HPDE6-E6E7 (cell line): ENCODE results near the gene SYPL2.

ENCODE experiments used
- DNase-seq: peaks from one replicate; pipeline ENCODE4 v3.0.0; 2011; ENCODE audit warnings: missing footprints; ENCODE audit errors: extremely low spot score

SYPL2 gene

DNA sequence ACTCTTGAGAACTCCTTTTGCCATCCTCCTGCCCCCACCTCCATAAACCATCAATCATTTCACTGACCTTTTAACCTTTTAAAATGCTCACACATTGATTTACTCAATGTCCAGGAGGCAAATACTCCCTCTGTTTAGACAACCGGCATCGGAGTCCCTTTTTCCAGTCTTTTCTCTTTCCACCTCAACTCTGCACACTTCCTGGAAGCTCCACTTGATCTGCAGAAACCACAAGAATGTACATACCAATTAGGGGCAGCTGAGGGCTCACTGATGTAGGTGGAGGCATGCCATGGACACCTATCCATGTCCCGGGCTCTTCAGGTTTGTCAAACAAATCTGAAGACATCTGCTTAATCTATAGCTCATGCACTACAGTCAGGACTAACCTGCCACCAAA, 48.5 kb downstream of the SYPL2 start:
- DNase-seq = no peak

DNA sequence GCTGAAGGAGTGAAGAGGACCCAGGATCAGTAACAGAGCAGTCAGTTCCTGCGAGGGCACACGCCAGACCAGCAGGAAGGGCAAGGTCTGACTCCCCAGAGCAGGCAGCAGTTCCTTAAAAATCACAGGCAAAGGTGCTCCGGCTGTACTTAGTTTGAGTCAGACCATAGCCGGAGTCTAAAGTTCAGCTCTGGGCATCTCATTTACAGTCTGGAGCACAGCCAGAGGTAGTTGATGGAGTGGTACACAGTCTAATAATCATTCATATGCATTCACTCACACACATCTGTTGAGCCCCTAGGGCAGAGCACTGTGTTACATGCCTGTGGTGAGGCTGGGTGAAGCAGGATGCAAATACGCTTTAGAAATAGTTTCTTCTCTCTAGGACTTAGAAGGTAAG, 50.5 kb downstream of the SYPL2 start:
- DNase-seq = no peak

DNA sequence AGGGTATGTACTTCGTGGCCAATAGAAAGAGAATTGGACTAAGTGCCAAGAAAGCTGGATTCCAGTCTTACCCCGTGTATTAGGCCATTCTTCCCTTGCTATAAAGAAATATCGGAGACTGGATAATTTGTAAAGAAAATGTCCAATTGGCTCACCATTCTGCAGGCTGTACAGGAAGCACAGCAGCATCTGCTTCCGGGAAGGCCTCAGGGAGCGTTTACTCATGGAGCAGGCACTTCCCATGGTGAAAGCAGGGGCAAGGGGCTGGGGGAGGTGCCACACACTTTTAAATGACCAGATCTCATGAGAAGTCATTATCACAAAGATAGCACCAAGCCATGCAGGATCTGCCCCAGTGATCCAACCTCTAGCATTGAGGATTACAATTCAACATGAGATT, 51.0 kb downstream of the SYPL2 start:
- no peak for DNase-seq

DNA sequence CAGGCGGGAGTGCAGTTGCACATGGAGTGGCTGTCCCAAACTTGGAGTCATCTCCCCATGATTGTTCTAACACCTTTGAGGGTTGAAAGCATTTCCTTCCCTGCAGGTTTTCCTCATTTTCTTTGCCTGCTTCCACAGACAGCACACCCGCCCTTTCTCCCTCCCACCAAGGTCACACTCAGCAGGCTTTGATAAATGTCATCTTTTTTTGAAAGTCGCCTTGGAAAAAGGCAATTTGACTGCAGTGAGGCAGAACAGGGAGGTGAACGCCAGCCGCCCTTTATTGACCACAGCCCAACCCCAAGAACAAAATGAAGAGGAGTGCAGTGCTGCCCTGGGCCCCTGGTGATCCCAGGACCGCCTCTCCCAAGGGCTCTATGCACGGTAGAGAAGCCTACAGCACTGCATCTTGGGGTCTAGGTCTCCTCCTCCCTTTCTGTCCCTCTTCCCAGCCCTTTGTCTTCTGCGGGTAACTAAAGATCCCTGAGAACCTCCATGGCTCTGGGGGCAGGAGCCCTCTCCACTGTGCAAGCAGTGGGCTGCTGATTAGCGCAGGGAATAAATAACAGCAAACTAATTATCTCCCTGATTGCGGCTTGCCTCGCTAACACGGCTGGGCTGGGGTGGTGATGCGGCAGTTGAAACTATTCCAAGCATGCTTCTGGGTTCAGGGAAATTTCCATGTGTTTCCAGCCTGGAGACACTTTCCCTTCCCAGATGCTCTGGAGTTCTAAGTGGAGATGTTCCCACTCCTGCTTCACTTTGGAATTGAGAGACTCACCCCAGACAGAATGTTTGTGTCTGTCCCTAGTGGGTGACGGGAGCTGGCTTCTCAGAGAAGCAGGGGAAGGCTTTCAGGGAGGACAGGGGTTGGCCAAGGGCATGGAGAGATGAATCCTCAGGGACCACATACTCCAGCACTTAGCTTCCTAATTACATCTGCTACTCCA, 54.9 kb downstream of the SYPL2 start:
- DNase-seq = no peak

DNA sequence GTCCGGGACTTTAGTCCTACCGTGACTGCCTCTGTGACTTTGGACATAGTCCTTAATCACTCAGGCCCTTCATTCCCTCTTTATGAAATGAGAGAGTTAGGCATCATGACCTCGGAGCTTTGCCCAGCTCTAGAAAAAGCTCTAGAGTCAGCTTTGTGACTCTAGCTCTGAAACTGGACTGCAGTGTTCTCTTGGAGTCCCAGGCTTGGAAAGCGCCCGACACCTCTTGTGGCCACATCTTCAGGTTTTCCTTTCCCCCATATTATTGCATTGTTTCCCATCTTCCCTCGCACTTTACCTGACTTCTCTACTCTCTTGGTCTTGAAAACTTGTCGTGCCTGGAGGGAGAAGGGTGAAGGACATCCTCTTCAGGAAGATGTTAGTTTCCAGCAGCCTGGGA, 55.7 kb downstream of the SYPL2 start:
- DNase-seq = no peak

DNA sequence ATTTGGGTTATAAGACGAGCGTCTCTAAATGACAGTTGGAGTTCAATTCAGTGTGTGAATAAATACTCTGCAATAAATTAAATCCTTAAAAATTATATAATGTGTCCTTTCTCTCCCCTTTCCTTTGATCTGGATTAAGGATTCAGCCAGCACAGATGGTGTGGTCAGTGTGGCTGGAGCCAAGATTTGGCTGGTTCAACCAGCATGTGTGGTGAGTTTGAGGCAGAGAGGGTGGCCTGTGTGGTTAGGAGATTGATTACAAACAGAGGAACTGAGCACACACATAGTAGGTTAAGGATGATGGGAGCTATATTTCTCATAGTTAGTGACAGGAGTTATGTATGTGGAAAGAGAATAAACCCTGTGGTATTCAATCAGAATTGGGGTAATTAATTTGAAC, 57.4 kb downstream of the SYPL2 start:
- no peak for DNase-seq

DNA sequence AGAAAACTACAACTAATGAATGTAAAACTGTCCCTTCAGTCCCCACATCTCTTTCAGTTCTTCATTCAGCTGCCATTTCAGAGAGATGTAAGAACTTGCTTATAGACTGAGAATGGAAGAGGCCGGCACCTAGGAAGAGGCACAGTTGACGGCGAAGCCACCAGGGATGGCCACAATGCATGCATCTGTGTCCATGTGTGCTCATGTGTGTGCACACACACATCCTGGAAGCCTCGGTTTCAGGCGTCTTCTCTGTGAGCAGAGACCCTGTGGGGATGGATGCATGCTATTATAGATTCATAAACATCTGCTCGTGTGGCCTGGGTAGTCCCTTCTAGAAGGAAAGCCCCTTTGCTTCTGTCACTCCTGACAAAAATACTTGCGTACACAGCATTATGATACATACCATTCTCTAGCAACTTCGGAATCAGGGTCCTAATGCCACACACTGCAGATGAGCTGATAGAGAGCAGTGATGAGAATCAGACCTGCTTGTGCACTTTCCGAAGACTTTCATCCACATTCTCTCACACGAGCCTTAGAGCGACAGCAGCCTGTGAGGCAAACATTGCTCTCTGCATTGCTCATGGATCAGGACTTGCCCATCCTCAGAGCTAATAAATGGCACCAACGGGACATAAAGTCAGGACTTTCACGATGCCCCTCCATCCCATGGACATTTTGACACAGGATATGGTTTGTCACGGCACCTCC, 60.9 kb downstream of the SYPL2 start:
- no peak for DNase-seq

DNA sequence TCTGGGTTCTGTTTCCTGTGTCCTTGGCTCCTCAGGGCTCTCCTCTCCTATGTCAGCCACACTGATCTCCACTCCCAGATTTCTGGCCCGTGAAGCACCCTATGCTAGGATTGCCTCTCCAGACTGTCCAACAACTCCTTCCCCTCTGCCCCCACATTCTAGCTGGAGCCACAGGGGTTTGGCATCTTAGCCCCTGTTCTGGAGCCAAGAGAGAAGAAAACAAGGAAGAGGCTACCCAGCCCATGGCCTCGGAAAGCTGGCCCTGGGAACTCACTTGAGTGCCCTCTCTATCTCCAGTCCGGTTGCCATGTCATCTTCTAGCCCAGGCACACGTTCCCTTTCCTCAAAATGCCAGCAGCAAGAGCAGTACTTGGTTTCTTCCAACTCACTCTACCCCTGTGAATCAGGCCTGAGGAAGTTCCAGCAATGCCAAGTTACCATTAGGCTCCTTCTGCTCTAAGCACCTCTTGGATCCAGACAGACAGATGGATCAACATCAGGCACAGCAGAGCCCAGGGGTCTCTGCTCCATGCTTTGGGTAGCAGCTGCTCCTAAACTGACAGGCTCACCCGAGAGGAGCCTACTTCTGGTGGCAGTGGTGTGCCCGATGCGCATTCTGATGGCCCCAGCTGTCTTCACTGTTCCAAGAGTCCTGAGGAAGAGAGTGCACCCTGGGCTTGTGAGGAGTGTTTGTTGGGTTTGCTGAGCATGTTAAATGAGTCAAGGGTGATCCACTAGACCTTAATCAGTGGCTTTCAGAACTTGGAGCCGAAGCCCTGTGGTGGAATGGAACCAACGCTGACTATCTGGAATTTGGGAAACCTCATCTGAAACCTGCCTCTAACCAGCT, 61.7 kb downstream of the SYPL2 start:
- DNase-seq = no peak

DNA sequence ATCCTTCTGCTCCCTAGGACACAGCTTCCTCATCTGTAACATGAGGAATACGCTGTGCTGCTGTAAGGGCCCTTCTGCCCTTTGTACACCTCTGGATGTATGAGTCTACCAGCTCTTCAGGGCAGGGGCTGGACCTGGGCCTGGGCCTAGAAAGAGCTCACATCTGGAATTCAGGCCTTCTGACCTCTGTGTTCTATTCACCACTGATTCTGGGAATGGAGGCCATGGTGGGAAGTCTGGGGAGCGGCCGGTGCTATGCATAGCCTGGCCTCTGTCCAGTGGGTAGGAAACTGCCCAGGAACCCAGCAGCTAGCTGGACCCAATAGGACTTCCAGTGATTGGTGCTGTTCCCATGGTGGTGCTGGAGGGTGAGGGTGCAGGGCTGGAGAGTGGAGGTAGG, 62.4 kb downstream of the SYPL2 start:
- DNase-seq = no peak

DNA sequence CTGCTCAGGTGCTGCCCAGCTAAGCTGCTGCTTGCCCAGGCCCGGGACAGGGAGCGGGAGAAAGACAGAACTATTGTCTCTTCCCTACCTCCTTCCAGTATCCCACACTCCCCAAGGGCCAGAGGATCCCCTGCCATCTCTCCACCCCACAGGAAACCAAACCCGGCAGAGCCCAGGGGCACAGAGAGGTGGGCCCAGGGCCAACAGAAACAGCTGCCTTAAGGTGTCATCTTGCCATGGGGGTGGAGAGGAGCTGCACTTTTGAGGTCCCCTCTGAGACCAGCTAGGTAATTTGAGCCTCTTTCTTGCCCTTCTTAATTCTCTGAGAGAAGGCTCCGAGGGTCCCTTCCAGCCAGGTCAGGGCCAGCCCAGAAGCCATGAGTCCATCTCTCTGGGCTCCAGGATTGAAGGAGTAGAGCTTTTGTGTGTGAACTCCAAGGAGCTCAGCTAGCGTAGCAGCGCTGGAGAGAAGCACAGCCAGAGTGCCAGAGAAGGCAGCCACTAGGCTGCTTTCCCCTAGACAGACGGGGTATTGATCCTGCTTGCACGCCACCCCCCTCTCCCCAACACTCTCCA, 63.6 kb downstream of the SYPL2 start:
- no peak for DNase-seq

DNA sequence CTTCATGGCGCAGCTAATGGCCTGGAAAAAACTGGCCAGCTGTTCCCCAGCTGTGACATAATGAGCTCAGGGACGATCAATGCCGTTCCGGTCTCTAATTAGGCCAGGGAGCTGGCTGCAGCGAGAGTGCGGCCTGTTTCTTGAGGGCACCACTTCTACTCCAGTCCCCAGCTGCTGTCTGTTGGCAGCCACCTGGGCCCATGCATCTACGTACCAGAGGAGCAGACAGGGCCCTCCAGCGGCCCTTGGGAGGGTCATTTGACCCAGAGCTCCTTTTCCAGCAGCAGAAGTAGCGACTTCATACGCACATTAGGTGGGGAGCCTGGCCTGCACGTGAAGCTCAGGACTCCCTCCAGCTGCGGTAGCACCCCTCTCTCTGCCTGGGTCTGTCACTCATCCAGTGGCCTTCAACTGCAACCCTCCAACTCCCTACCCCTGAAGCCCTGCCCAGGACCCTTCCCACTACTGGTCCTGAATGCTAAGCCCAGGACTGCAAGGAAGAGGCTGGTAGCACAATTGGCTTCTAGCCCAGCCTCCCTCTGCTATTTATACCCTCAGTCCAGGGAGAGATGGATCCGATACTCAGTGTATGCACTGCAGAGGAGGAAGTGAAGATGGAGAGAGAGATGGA, 64.2 kb downstream of the SYPL2 start:
- no peak for DNase-seq

DNA sequence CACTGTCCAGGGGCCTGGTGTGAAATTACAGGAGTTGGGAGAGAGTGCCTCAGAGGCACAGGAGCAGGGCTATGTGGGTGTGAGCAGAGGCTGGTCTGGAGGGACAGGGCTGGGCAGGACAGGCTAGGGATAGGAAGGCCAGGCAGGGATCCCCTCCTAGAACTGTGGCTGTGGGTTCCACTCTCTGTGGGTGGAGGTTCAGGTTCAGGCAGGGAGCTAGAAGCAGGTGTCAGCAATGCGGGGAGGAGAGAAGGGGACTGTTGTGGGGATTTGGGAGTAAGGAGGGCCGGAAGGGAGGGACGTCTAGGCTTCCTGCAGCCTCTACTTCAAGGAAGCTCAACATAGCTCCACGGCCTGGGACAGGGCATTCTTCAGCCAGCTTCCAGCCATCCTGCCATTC, 65.0 kb downstream of the SYPL2 start:
- DNase-seq = no peak
